ENCODE measurements around the gene NPFF. TPM values are rescaled to one million over a fixed set of nuclear protein-coding genes. Genes with fewer than 3 reads are reported as not detected.

Gene NPFF
- total RNA-seq, 2 donors from 2014 or later, result not detected

- H3K4me1 ChIP-seq, result no peaks in the 10 kb centered on the region
- no peak overlapping the region for H3K27ac ChIP-seq
- H3K36me3 ChIP-seq (replicated peaks in 1 of 2; ENCODE audit: insufficient read depth in 1 of 2, low read depth in 2 of 2), result peaks cover 42 to 78% of the 10 kb centered on the region in 2 donors
- intact Hi-C loops (cut with DNase I), result no loop called here
- no peak overlapping the region for H3K4me3 ChIP-seq
- 50 to 54% methylated on average over 2 of the region's 2 CpGs for WGBS, 2 donors
- ATAC-seq (no peak), DNase-seq (no peak)
- TF ChIP-seq POLR2A (IDR thresholded peaks at IDR 0.05) (no peak), CTCF (IDR thresholded peaks at IDR 0.05) (no peak)
- no peaks in the 10 kb centered on the region for H3K27me3 ChIP-seq
- H3K9me3 ChIP-seq, result no peaks in the 10 kb centered on the region
Measured at GRCh38 chr12:53465679-53466078, 41.6 kb downstream of the NPFF start.

- intact Hi-C loops (cut with DNase I), result no loop called here
- no peaks in the 10 kb centered on the region for H3K4me1 ChIP-seq
- no peaks in the 10 kb centered on the region for H3K27me3 ChIP-seq
- H3K27ac ChIP-seq, result no peak overlapping the region
- WGBS, 2 donors, result 86 to 93% methylated on average over 11 of the region's 11 CpGs
- H3K9me3 ChIP-seq, result no peaks in the 10 kb centered on the region
- no peak overlapping the region for H3K4me3 ChIP-seq
- peaks cover 47 to 84% of the 10 kb centered on the region in 2 donors for H3K36me3 ChIP-seq (replicated peaks in 1 of 2; ENCODE audit: insufficient read depth in 1 of 2, low read depth in 2 of 2)
- TF ChIP-seq POLR2A (IDR thresholded peaks at IDR 0.05), result no peak
- DNase-seq (no peak), ATAC-seq (no peak)
Measured at GRCh38 chr12:53464685-53465418, 42.4 kb downstream of the NPFF start.

GRCh38 chr12:53463802-53464560, 43.3 kb downstream of the NPFF start:
- 54 to 55% methylated on average over 5 of the region's 5 CpGs for WGBS, 2 donors
- H3K36me3 ChIP-seq (replicated peaks in 1 of 2; ENCODE audit: insufficient read depth in 1 of 2, low read depth in 2 of 2), result peaks cover 44 to 81% of the 10 kb centered on the region in 2 donors
- intact Hi-C loops (cut with DNase I), result no loop called here
- no peak for ATAC-seq
- no peak overlapping the region for H3K4me3 ChIP-seq
- TF ChIP-seq POLR2A (IDR thresholded peaks at IDR 0.05), result no peak
- TF ChIP-seq CTCF (IDR thresholded peaks at IDR 0.05), result no peak
- H3K27ac ChIP-seq, result no peak overlapping the region
- H3K4me1 ChIP-seq, result no peaks in the 10 kb centered on the region
- no peaks in the 10 kb centered on the region for H3K27me3 ChIP-seq
- no peaks in the 10 kb centered on the region for H3K9me3 ChIP-seq
- no peak for DNase-seq

GRCh38 chr12:53462935-53463334, 44.3 kb downstream of the NPFF start:
- no peaks in the 10 kb centered on the region for H3K4me1 ChIP-seq
- no peak overlapping the region for H3K27ac ChIP-seq
- intact Hi-C loops (cut with DNase I), result no loop called here
- no peak for DNase-seq
- H3K36me3 ChIP-seq (replicated peaks in 1 of 2; ENCODE audit: insufficient read depth in 1 of 2, low read depth in 2 of 2), result peaks cover 50 to 82% of the 10 kb centered on the region in 2 donors
- no peaks in the 10 kb centered on the region for H3K27me3 ChIP-seq
- TF ChIP-seq CTCF (IDR thresholded peaks at IDR 0.05), result no peak
- no peak for TF ChIP-seq POLR2A (IDR thresholded peaks at IDR 0.05)
- H3K9me3 ChIP-seq, result no peaks in the 10 kb centered on the region
- ATAC-seq, result no peak
- 53 to 57% methylated on average over 3 of the region's 3 CpGs for WGBS, 2 donors
- H3K4me3 ChIP-seq, result no peak overlapping the region

- ATAC-seq (no peak), DNase-seq (no peak)
- 80 to 81% methylated on average over 8 of the region's 8 CpGs for WGBS, 2 donors
- H3K4me1 ChIP-seq, result no peaks in the 10 kb centered on the region
- no peak overlapping the region for H3K27ac ChIP-seq
- H3K4me3 ChIP-seq, result no peak overlapping the region
- H3K27me3 ChIP-seq, result no peaks in the 10 kb centered on the region
- no peaks in the 10 kb centered on the region for H3K9me3 ChIP-seq
- intact Hi-C loops (cut with DNase I), result no loop called here
- no peak for TF ChIP-seq POLR2A (IDR thresholded peaks at IDR 0.05)
- no peak for TF ChIP-seq CTCF (IDR thresholded peaks at IDR 0.05)
- H3K36me3 ChIP-seq (replicated peaks in 1 of 2; ENCODE audit: insufficient read depth in 1 of 2, low read depth in 2 of 2), result peaks cover 56 to 81% of the 10 kb centered on the region in 2 donors
Measured at GRCh38 chr12:53461591-53461990, 45.7 kb downstream of the NPFF start.

Measured in body of pancreas (tissue), 4 donors.